ENCODE measurements around the gene ELOA.

The ELOA gene

GRCh38 chr1:23698466-23698865 lies 44.8 kb upstream of the ELOA start:
- no peak for TF ChIP-seq CTCF (IDR thresholded peaks at IDR 0.05; ENCODE audit: control extremely low read depth, extremely low read depth, low read depth, missing control alignments)
- ChIA-PET POLR2A (interaction anchor here (0.6 to 1.1 kb wide), 2 partner anchors 22 to 148 kb away, joined by 3 read pairs; no protein-coding TSS in a partner anchor), CTCF (interaction anchor here (0.9 to 4.3 kb wide), 8 partner anchors 15 to 99 kb away, joined by 3 to 22 read pairs (median 5); no protein-coding TSS in a partner anchor)
- DNase-seq (ENCODE audit: extremely low spot score), result no peak

- no peak for TF ChIP-seq CTCF (IDR thresholded peaks at IDR 0.05; ENCODE audit: control extremely low read depth, extremely low read depth, low read depth, missing control alignments)
- no peak for DNase-seq (ENCODE audit: extremely low spot score)
- ChIA-PET POLR2A (interaction anchor here (0.7 to 1.1 kb wide), 2 partner anchors 18 to 21 kb away, joined by 4 to 7 read pairs; no protein-coding TSS in a partner anchor), CTCF (interaction anchor here (0.9 to 4.3 kb wide), 10 partner anchors 13 to 111 kb away, joined by 3 to 22 read pairs (median 5); no protein-coding TSS in a partner anchor)
Measured at GRCh38 chr1:23699280-23700179, 43.7 kb upstream of the ELOA start.

- no peak for TF ChIP-seq CTCF (IDR thresholded peaks at IDR 0.05; ENCODE audit: control extremely low read depth, extremely low read depth, low read depth, missing control alignments)
- CTCF ChIA-PET, result interaction anchor here (1.3 kb wide), 1 partner anchor 67 kb away, joined by 4 read pairs; no protein-coding TSS in a partner anchor
- POLR2A ChIA-PET, result no interaction called here
- no peak for DNase-seq (ENCODE audit: extremely low spot score)
Measured at GRCh38 chr1:23701310-23701709, 42.0 kb upstream of the ELOA start.

- ChIA-PET CTCF (interaction anchor here (1.0 to 1.7 kb wide), 5 partner anchors 10 to 67 kb away, joined by 3 to 6 read pairs (median 4); partner anchors contain the start of gene RPL11), POLR2A (no interaction called here)
- no peak for DNase-seq (ENCODE audit: extremely low spot score)
- TF ChIP-seq CTCF (IDR thresholded peaks at IDR 0.05; ENCODE audit: control extremely low read depth, extremely low read depth, low read depth, missing control alignments), result no peak
Measured at GRCh38 chr1:23701996-23702395, 41.3 kb upstream of the ELOA start.

GRCh38 chr1:23704834-23705495 lies 38.3 kb upstream of the ELOA start:
- no peak for TF ChIP-seq CTCF (IDR thresholded peaks at IDR 0.05; ENCODE audit: control extremely low read depth, extremely low read depth, low read depth, missing control alignments)
- CTCF ChIA-PET, result interaction anchor here (0.8 to 1.9 kb wide), 6 partner anchors 13 to 68 kb away, joined by 3 to 8 read pairs (median 3); partner anchors contain the start of gene RPL11
- no peak for DNase-seq (ENCODE audit: extremely low spot score)
- POLR2A ChIA-PET, result interaction anchor here (0.5 kb wide), 1 partner anchor 45 kb away, joined by 7 read pairs; no protein-coding TSS in a partner anchor

GRCh38 chr1:23709229-23709628 lies 34.0 kb upstream of the ELOA start:
- CTCF ChIA-PET, result no interaction called here
- DNase-seq (ENCODE audit: extremely low spot score), result no peak
- POLR2A ChIA-PET, result no interaction called here
- TF ChIP-seq CTCF (IDR thresholded peaks at IDR 0.05; ENCODE audit: control extremely low read depth, extremely low read depth, low read depth, missing control alignments), result no peak
